T-cell (primary cell): ENCODE data around the gene NFKBIZ. TPM values are rescaled to one million over a fixed set of nuclear protein-coding genes. Genes with fewer than 3 reads are reported as not detected.

Source experiments
- ATAC-seq, 4 experiments: fragments of 200-7000 bp in 3 of 4; fragments of 150-1000 bp in 1 of 4; cut with Tn5 transposase; replicated peaks in 1 of 4; 1 replicate in 3 of 4; 2 replicates in 1 of 4; pipeline ENCODE4 v1.10.0; 2021; ENCODE audit warnings: moderate library complexity in 3 of 4, mild to moderate bottlenecking in 2 of 4, moderate number of reproducible peaks in 1 of 4
- CTCF ChIA-PET, 2 donors: fragments of 300-600 bp; sonication (Branson Sonifier 250); formaldehyde crosslinking; loops; one replicate each; lab custom pipeline; 2022; ENCODE audit warnings: antibody characterized with exemption in 2 of 2; lab: Charles Lee
- POLR2A ChIA-PET, 2 donors: fragments of 300-600 bp; sonication (Branson Sonifier 250); formaldehyde crosslinking; loops; one replicate each; lab custom pipeline; 2022; ENCODE audit warnings: antibody characterized with exemption in 2 of 2; lab: Charles Lee
- DNase-seq, 35 experiments: peaks; one replicate each; pipeline versions ENCODE4 v3.0.0 to v3.0.0-alpha.2; 2013 to 2023
- H3K27ac ChIP-seq: one replicate; pipeline ENCODE4 v1.5.1; 2013; ENCODE audit warnings: low read length
- H3K27me3 ChIP-seq, 2 experiments: replicated peaks in 1 of 2; 1 replicate in 1 of 2; 2 replicates in 1 of 2; pipeline versions ENCODE4 v1.6.1 to v1.7.0; 2013; ENCODE audit warnings: low read length in 1 of 2, mixed read lengths in 1 of 2; ENCODE audit not compliant: control insufficient read depth in 2 of 2, insufficient read depth in 2 of 2; ENCODE audit errors: extremely low read depth in 1 of 2
- H3K36me3 ChIP-seq, 2 donors: 1 replicate in 1 of 2; 2 replicates in 1 of 2; pipeline versions ENCODE4 v1.6.1 to v1.7.0; 2013; ENCODE audit warnings: low read length in 1 of 2; ENCODE audit not compliant: control insufficient read depth in 2 of 2, insufficient read depth in 1 of 2; ENCODE audit errors: extremely low read depth in 1 of 2
- H3K4me1 ChIP-seq, 2 experiments: 1 replicate in 1 of 2; 2 replicates in 1 of 2; pipeline versions ENCODE4 v1.6.1 to v1.7.0; 2013; ENCODE audit warnings: low read length in 2 of 2, mixed read lengths in 1 of 2; ENCODE audit not compliant: insufficient read depth in 2 of 2, control insufficient read depth in 1 of 2; ENCODE audit errors: extremely low read depth in 1 of 2
- H3K4me3 ChIP-seq, 2 donors: 1 replicate in 1 of 2; 2 replicates in 1 of 2; pipeline versions ENCODE4 v1.5.1 to v1.7.0; 2013; ENCODE audit warnings: mild to moderate bottlenecking in 2 of 2, low read length in 1 of 2, moderate library complexity in 1 of 2; ENCODE audit not compliant: control insufficient read depth in 1 of 2; ENCODE audit errors: extremely low read depth in 1 of 2
- H3K9me3 ChIP-seq: 2 replicates; pipeline ENCODE4 v1.7.0; 2013
- H3K27ac Mint-ChIP-seq, 2 donors: one replicate each; pipeline ENCODE4 v1.8.0; 2020 to 2021; ENCODE audit warnings: mild to moderate bottlenecking in 2 of 2, mixed read lengths in 2 of 2
- H3K27me3 Mint-ChIP-seq, 2 donors: one replicate each; pipeline ENCODE4 v1.8.0; 2021 to 2022; ENCODE audit warnings: mixed read lengths in 2 of 2
- H3K36me3 Mint-ChIP-seq: one replicate; pipeline ENCODE4 v1.8.0; 2021; ENCODE audit warnings: mixed read lengths
- H3K4me1 Mint-ChIP-seq, 3 donors: one replicate each; pipeline ENCODE4 v1.8.0; 2020 to 2022; ENCODE audit warnings: mixed read lengths in 3 of 3, mild to moderate bottlenecking in 1 of 3
- H3K4me3 Mint-ChIP-seq, 3 donors: one replicate each; pipeline ENCODE4 v1.8.0; 2020 to 2022; ENCODE audit warnings: mild to moderate bottlenecking in 3 of 3, mixed read lengths in 3 of 3, moderate library complexity in 3 of 3
- H3K9me3 Mint-ChIP-seq, 3 donors: one replicate each; pipeline ENCODE4 v1.8.0; 2020 to 2022; ENCODE audit warnings: mixed read lengths in 3 of 3
- WGBS: methylation state at CpG from one replicate; pipeline ENCODE4 v1.1.5; 2013; ENCODE audit warnings: missing lambda C conversion rate; ENCODE audit not compliant: insufficient coverage; 5-methylcytosine and 5-hydroxymethylcytosine counted together
- total RNA-seq, 35 experiments: library from RNA in 6 of 35; stranded (reverse) in 6 of 35; fragments of 120-200 nt in 1 of 35; gene quantifications; one replicate each; pipeline versions ENCODE4 v1.2.1 to v1.2.4 and lab custom pipeline; 2013 to 2026

Gene NFKBIZ
- total RNA-seq, 5 donors from 2014 or later (not counting 1 experiment from before 2014, with no cell fraction given) = 130 to 720 (median 132) TPM

DNA sequence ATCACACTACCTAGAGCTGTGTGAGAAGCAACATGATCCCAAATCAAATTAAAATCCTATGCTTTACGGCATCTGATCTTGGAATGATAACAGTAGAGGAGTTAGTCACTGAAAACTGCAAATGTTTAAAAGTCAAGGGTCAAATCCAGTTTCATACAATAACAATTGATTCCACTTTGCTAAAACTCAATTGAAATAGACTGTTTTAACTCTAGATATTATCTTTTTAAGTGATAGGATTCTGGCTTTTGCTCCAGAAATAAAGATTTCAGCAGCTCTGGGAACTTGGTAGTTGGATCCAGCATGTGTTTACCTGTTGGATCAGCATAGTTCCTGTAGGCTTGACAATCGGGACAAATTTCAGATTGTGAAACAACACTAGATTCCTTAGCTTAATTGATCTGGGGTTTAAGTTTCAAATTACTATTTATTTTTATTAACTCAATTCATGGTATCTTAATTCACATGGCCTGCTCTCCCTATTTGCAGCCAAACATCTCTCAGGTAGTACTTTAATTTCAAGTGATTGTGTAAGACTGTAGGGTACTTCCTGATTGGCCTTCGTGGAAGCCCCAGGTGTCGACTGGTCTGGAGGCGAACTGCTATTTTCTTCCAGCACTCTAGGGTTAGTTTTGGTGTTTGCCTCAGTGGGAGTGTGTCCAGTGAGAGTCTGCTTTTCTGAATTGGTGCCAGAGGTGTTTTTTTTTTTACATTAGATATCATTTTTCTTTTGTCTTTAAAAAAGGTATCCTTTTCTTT, 16.6 kb downstream of the NFKBIZ start:
- H3K27ac Mint-ChIP-seq = peak overlapping the region; percentile 16 to 18
- POLR2A ChIA-PET = interaction anchor here in 1 of 2 donors (0.5 to 1.5 kb wide), 2 partner anchors 13 to 16 kb away, joined by 3 to 5 read pairs; no protein-coding TSS in a partner anchor

DNA sequence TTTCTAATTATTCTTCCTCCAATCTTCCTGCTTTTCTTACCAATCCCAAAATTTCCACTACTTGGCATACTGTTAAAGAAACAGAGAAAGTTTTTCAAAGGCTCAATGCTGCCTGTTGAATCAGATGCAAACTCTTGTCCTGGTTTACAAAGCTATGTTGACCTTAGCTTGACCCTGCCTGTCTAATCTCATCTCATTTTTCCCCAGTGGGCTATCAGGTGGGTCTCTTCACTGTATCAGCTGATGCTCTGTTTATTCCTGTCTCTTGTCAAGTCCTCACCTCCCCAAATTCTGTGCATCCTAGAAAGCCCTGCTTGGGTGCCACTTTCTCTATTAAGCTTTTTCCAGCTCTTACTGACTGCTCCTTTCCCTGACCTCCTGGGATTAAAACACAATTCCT, 18.2 kb downstream of the NFKBIZ start:
- H3K4me3 ChIP-seq = no peak overlapping the region
- ChIA-PET CTCF (interaction anchor here in 1 of 2 donors (0.8 to 1.2 kb wide), 3 partner anchors 65 to 358 kb away, joined by 3 to 4 read pairs (median 3); no protein-coding TSS in a partner anchor), POLR2A (interaction anchor here (0.6 to 1.2 kb wide), 6 partner anchors 10 to 101 kb away, joined by 3 to 4 read pairs (median 3); no protein-coding TSS in a partner anchor)
- no peaks in the 10 kb centered on the region for H3K27me3 ChIP-seq
- Mint-ChIP-seq H3K27me3 (no peaks in the 10 kb centered on the region), H3K27ac (no peak overlapping the region), H3K4me1 (peaks cover 0 to 6% (median 0%) of the 10 kb centered on the region in 3 donors), H3K36me3 (no peaks in the 10 kb centered on the region), H3K9me3 (no peaks in the 10 kb centered on the region), H3K4me3 (no peak overlapping the region)
- H3K27ac ChIP-seq = no peak overlapping the region
- no peaks in the 10 kb centered on the region for H3K36me3 ChIP-seq
- no peaks in the 10 kb centered on the region for H3K9me3 ChIP-seq
- no peak for ATAC-seq
- DNase-seq = no peak
- no peaks in the 10 kb centered on the region for H3K4me1 ChIP-seq

More for the DNA sequence above, 16.6 kb downstream of the NFKBIZ start:
- no peak overlapping the region for H3K4me3 ChIP-seq
- Mint-ChIP-seq H3K4me1 (peaks cover 4 to 14% (median 8%) of the 10 kb centered on the region in 3 donors), H3K4me3 (no peak overlapping the region), H3K9me3 (no peaks in the 10 kb centered on the region), H3K36me3 (peaks cover 7% of the 10 kb centered on the region), H3K27me3 (no peaks in the 10 kb centered on the region)
- no peaks in the 10 kb centered on the region for H3K9me3 ChIP-seq
- peaks cover 0 to 7% of the 10 kb centered on the region in 2 donors for H3K36me3 ChIP-seq
- no peak for DNase-seq
- no peak for ATAC-seq
- H3K27me3 ChIP-seq = no peaks in the 10 kb centered on the region
- no peaks in the 10 kb centered on the region for H3K4me1 ChIP-seq
- CTCF ChIA-PET = interaction anchor here in 1 of 2 donors (0.6 to 1.7 kb wide), 3 partner anchors 52 to 359 kb away, joined by 4 to 8 read pairs (median 5); no protein-coding TSS in a partner anchor
- WGBS = 60% methylated on average over 1 of the region's 5 CpGs
- no peak overlapping the region for H3K27ac ChIP-seq

DNA sequence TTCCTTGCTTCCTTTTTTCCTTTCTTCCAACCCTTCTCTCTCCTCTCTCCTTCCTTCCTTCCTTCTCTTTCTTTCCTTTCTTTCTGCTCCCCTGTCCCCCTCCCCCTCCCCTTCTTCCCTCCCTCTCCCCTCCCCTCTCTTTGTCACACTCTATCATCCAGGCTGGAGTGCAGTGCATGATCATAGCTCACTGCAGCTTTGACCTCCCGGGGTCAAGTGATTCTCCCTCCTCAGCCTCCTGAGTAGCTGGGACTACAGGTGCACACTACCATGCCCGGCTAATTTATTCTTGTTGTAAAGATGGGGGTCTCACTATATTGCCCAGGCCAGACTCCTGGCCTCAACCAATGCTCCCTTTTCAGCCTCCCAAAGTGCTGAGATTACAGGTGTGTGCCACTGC, 18.7 kb downstream of the NFKBIZ start:
- Mint-ChIP-seq H3K27ac (no peak overlapping the region), H3K36me3 (no peaks in the 10 kb centered on the region), H3K4me3 (no peak overlapping the region), H3K4me1 (peaks cover 0 to 6% (median 0%) of the 10 kb centered on the region in 3 donors), H3K9me3 (no peaks in the 10 kb centered on the region), H3K27me3 (no peaks in the 10 kb centered on the region)
- Histone ChIP-seq H3K36me3 (no peaks in the 10 kb centered on the region), H3K4me3 (no peak overlapping the region), H3K9me3 (no peaks in the 10 kb centered on the region), H3K27me3 (no peaks in the 10 kb centered on the region), H3K4me1 (no peaks in the 10 kb centered on the region), H3K27ac (no peak overlapping the region)
- DNase-seq (no peak), ATAC-seq (no peak)
- ChIA-PET CTCF (interaction anchor here in 1 of 2 donors (0.8 to 1.2 kb wide), 3 partner anchors 66 to 358 kb away, joined by 3 to 4 read pairs (median 3); no protein-coding TSS in a partner anchor), POLR2A (interaction anchor here (0.6 to 1.2 kb wide), 5 partner anchors 11 to 102 kb away, joined by 3 to 4 read pairs (median 3); no protein-coding TSS in a partner anchor)
- no CpG with 5 or more reads among the region's 2 CpGs for WGBS

DNA sequence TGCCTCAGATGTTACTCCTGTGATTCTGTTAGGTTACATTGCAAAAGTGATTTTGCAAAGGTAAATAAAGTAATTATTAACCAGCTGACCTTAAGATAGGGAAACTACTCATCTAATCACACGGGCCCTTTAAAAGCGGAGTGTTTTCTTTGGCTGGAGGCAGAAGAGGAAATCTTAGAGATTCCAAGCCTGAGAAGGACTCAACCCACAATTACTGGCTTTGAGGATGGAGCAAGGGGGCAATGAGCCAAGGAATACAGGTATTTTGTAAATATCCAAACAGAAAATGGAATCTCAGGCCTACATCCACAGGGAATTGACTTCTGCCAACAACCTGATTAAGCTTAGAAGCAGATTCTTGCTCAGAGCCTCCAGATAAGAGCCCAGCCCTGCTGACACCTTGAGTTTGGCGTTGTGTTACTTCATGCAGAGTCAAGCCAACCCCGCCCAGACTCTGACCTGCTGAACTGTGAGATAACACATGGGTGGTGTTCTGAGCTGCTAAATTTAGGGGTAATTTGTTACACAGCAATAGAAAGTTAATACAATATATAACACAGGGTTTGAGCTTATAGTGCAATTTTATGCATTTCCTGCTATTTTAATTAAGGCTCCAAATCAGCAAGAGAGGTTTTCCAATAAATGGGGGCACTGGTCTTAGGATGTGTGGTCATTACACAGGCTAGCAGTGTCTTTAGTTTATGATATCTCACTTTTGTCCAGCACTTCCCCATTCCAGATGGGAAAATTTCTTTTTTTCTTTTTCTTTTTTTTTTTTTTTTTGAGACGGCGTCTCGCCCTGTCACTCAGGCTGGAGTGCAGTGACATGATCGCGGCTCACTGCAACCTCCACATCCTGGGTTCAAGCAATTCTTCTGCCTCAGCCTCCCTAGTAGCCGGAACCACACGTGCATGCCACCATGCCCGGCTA, 19.5 kb downstream of the NFKBIZ start:
- Mint-ChIP-seq H3K27me3 (no peaks in the 10 kb centered on the region), H3K9me3 (no peaks in the 10 kb centered on the region), H3K4me1 (peaks cover 0 to 6% (median 0%) of the 10 kb centered on the region in 3 donors), H3K27ac (peak overlapping the region in 1 of 2 donors; percentile 23), H3K36me3 (no peaks in the 10 kb centered on the region), H3K4me3 (no peak overlapping the region)
- Histone ChIP-seq H3K36me3 (no peaks in the 10 kb centered on the region), H3K4me1 (no peaks in the 10 kb centered on the region), H3K9me3 (no peaks in the 10 kb centered on the region), H3K27me3 (no peaks in the 10 kb centered on the region), H3K4me3 (no peak overlapping the region), H3K27ac (no peak overlapping the region)
- ChIA-PET CTCF (interaction anchor here in 1 of 2 donors (0.7 to 0.8 kb wide), 2 partner anchors 54 to 211 kb away, joined by 4 read pairs; no protein-coding TSS in a partner anchor), POLR2A (interaction anchor here in 1 of 2 donors (0.6 to 0.7 kb wide), 3 partner anchors 12 to 35 kb away, joined by 3 to 7 read pairs (median 7); no protein-coding TSS in a partner anchor)
- ATAC-seq = peak in 1 of 4 experiments; percentile 34
- WGBS = 100% methylated on average over 2 of the region's 12 CpGs
- DNase-seq = no peak

DNA sequence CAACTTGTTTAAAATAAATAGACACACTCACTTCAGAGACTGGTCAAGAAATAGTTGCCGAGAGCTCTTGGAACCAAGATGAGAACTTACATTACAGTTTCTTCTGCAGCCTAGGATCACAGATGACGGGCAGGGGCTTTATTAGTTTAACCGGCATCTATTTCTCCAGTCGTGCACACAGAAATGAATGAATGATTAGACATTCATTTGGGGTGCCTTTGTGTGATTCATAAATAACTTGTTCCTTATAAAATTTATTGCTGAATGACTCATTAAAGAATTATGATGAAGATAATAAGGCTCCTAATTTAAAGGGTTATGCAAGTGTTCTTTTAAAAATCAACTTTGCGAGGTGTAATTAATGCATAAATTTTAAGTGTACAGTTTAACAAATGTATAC, 20.8 kb downstream of the NFKBIZ start:
- Mint-ChIP-seq H3K27me3 (no peaks in the 10 kb centered on the region), H3K36me3 (no peaks in the 10 kb centered on the region), H3K9me3 (no peaks in the 10 kb centered on the region), H3K4me1 (peaks cover 0 to 6% (median 0%) of the 10 kb centered on the region in 3 donors), H3K4me3 (no peak overlapping the region), H3K27ac (no peak overlapping the region)
- WGBS = 83% methylated on average over 1 of the region's 5 CpGs
- Histone ChIP-seq H3K36me3 (no peaks in the 10 kb centered on the region), H3K9me3 (no peaks in the 10 kb centered on the region), H3K27me3 (no peaks in the 10 kb centered on the region), H3K4me3 (no peak overlapping the region), H3K4me1 (no peaks in the 10 kb centered on the region), H3K27ac (no peak overlapping the region)
- DNase-seq (no peak), ATAC-seq (no peak)
- ChIA-PET POLR2A (interaction anchor here in 1 of 2 donors (0.6 kb wide), 1 partner anchor 359 kb away, joined by 3 read pairs; no protein-coding TSS in a partner anchor), CTCF (interaction anchor here (0.6 to 0.9 kb wide), 4 partner anchors 9 to 639 kb away, joined by 3 to 5 read pairs (median 4); no protein-coding TSS in a partner anchor)
